Endothelial cell of umbilical vein (primary cell): ENCODE results near the gene SPRED3. TPM values are rescaled to one million over a fixed set of nuclear protein-coding genes. Genes with fewer than 3 reads are reported as not detected.
A peak's percentile ranks its signal among the peaks of the same experiment; 100 is the strongest.

Experiments
- BruUV-seq: library from RNA; stranded (reverse); fragments of 400-500 nt; replicated peaks from 2 replicates; lab custom pipeline; 2021; lab: Mats Ljungman, UMichigan
- CTCF ChIA-PET: fragments of 300-600, 350-600 bp; sonication (Branson Sonifier 250); formaldehyde crosslinking; loops from one replicate; lab custom pipeline; 2021; ENCODE audit warnings: antibody characterized with exemption, inconsistent platforms; lab: Charles Lee
- POLR2A ChIA-PET: fragments of 300-600, 350-600 bp; sonication (Branson Sonifier 250); formaldehyde crosslinking; loops from one replicate; lab custom pipeline; 2021; ENCODE audit warnings: antibody characterized with exemption, inconsistent platforms; lab: Charles Lee
- DNase-seq: peaks from one replicate; pipeline ENCODE4 v3.0.0-alpha.2; 2011; ENCODE audit warnings: low read depth, low spot score
- FAIRE-seq: peaks from 2 replicates; lab custom pipeline; 2011; peaks lifted over from hg19 to GRCh38; lab: Jason Lieb, UNC
- H2AFZ ChIP-seq: 2 replicates; pipeline ENCODE4 v1.6.0; 2012; ENCODE audit warnings: low read depth, low read length, control low read depth, inconsistent platforms
- H3K27ac ChIP-seq: 2 replicates; pipeline ENCODE4 v1.5.1; 2011; ENCODE audit warnings: low read depth, mild to moderate bottlenecking, control low read depth, low read length, moderate library complexity; ENCODE audit not compliant: insufficient read depth
- H3K27me3 ChIP-seq, 2 experiments: 2 replicates each; pipeline versions ENCODE4 v1.6.0 to v1.6.1; 2011; ENCODE audit warnings: low read length in 2 of 2, mixed read lengths in 1 of 2; ENCODE audit not compliant: control insufficient read depth in 2 of 2, insufficient read depth in 2 of 2
- H3K36me3 ChIP-seq, 2 experiments: 2 replicates in 1 of 2; 3 replicates in 1 of 2; pipeline ENCODE4 v1.5.1; 2011; ENCODE audit warnings: low read length in 2 of 2, mild to moderate bottlenecking in 1 of 2, moderate library complexity in 1 of 2; ENCODE audit not compliant: control insufficient read depth in 2 of 2, insufficient read depth in 2 of 2; ENCODE audit errors: extremely low read depth in 1 of 2
- H3K4me1 ChIP-seq: 3 replicates; pipeline ENCODE4 v1.5.1; 2011; ENCODE audit warnings: mild to moderate bottlenecking, low read length; ENCODE audit not compliant: control insufficient read depth, insufficient read depth; ENCODE audit errors: extremely low read depth
- H3K4me2 ChIP-seq: 2 replicates; pipeline ENCODE4 v1.6.1; 2011; ENCODE audit warnings: low read length, control low read depth, mixed read lengths; ENCODE audit not compliant: insufficient read depth
- H3K4me3 ChIP-seq, 3 experiments: fragments of 200-600 bp in 1 of 3; sonication (generic), shearing (Covaris generic) in 1 of 3; replicated peaks in 1 of 3; 2 replicates each; pipeline ENCODE4 v1.5.1; 2011 to 2016; ENCODE audit warnings: control low read depth in 3 of 3, low read length in 3 of 3, mild to moderate bottlenecking in 2 of 3, inconsistent platforms in 1 of 3, low read depth in 1 of 3, moderate library complexity in 1 of 3; ENCODE audit not compliant: insufficient read depth in 1 of 3
- H3K79me2 ChIP-seq: 2 replicates; pipeline ENCODE4 v1.6.0; 2012; ENCODE audit warnings: low read length, inconsistent platforms; ENCODE audit not compliant: control insufficient read depth, insufficient read depth
- H3K9ac ChIP-seq: replicated peaks from 2 replicates; pipeline ENCODE3; 2011; ENCODE audit warnings: low read length, control low read depth; ENCODE audit not compliant: insufficient read depth; ENCODE audit errors: extremely low read depth
- H3K9me1 ChIP-seq: replicated peaks from 3 replicates; pipeline ENCODE4 v1.6.0; 2011; ENCODE audit warnings: mild to moderate bottlenecking, low read length; ENCODE audit not compliant: control insufficient read depth, insufficient read depth; ENCODE audit errors: extremely low read depth
- H3K9me3 ChIP-seq: replicated peaks from 2 replicates; pipeline ENCODE4 v1.5.1; 2012; ENCODE audit warnings: low read length, inconsistent platforms; ENCODE audit not compliant: control insufficient read depth, insufficient read depth
- H4K20me1 ChIP-seq: replicated peaks from 2 replicates; pipeline ENCODE3; 2011; ENCODE audit warnings: mild to moderate bottlenecking, low read length; ENCODE audit not compliant: control insufficient read depth, insufficient read depth; ENCODE audit errors: extremely low read depth
- JUN ChIP-seq: IDR thresholded peaks from 2 replicates; pipeline ENCODE4 v1.6.1; 2011; ENCODE audit warnings: borderline replicate concordance, low read depth; ENCODE audit not compliant: insufficient read length, insufficient read depth
- MYC ChIP-seq: IDR thresholded peaks from one replicate; pipeline ENCODE4 v1.6.1; 2011; ENCODE audit warnings: mild to moderate bottlenecking, low read depth, low read length
- POLR2A ChIP-seq: IDR thresholded peaks from 2 replicates; pipeline ENCODE4 v1.6.1; 2012; ENCODE audit warnings: low read depth, mild to moderate bottlenecking, control low read depth, low read length
- POLR2AphosphoS5 ChIP-seq: IDR thresholded peaks from 2 replicates; pipeline ENCODE4 v1.6.1; 2012; ENCODE audit warnings: low read depth, mild to moderate bottlenecking, control low read depth, low read length, moderate library complexity; ENCODE audit not compliant: insufficient read depth
- dilution Hi-C: fragments of 300-500 bp; cut with MboI; formaldehyde crosslinking; loops from one replicate; pipeline ENCODE4 v1.15.0; 2019; ENCODE audit warnings: low sequenced_read_pairs; ENCODE audit not compliant: extremely low pct_ligation_motif_present
- intact Hi-C: fragments of 100-400 bp; cut with micrococcal nuclease; formaldehyde crosslinking; loops from one replicate; pipeline ENCODE4 v1.10.0; 2022
- polyA plus RNA-seq, 4 experiments: library from polyadenylated mRNA; depleted of rRNA in 3 of 4; stranded (reverse) in 3 of 4; unstranded in 1 of 4; fragments of >200 nt; gene quantifications; 2 replicates each; pipeline versions ENCODE4 v1.2.1 to v1.2.3, GENCODE V29; 2011 to 2012; ENCODE audit warnings: missing spikeins in 1 of 4
- total RNA-seq: library from RNA; stranded (reverse); gene quantifications from 2 replicates; pipeline ENCODE4 v1.2.3, GENCODE V29; 2021

Gene SPRED3
- total and polyA plus RNA-seq, 2 donors (not counting 3 experiments of a cell fraction or from before 2014, with no cell fraction given): 5.7 to 15.7 TPM

GRCh38 chr19:38387550-38388348 lies 748 bp upstream of the SPRED3 start, which contains the start of gene GGN:
GGN (minus strand) TSS chr19:38388034; CDS start chr19:38387261, 773 bp downstream.
- intact Hi-C loops (loop anchor here (1.0 to 5.0 kb wide), 4 partner anchors 13 to 155 kb away; partner anchors contain the start of gene PSMD8), dilution Hi-C loops (no loop called here)
- Histone ChIP-seq H3K9me3 (no peaks in the 10 kb centered on the region), H3K79me2 (peaks cover 18% of the 10 kb centered on the region), H3K9ac (peak within 1 kb of the TSS; percentile 91), H3K27ac (peak within 1 kb of the TSS; percentile 84), H3K4me3 (peak within 1 kb of the TSS; percentile 78 to 96 (median 91)), H3K36me3 (peaks cover 2 to 3% of the 10 kb centered on the region in 2 experiments), H4K20me1 (no peaks in the 10 kb centered on the region), H3K27me3 (no peaks in the 10 kb centered on the region), H3K4me1 (peaks cover 15% of the 10 kb centered on the region), H2AFZ (peak within 1 kb of the TSS; percentile 79), H3K4me2 (peak within 1 kb of the TSS; percentile 87), H3K9me1 (no peaks in the 10 kb centered on the region)
- no TSS peak for BruUV-seq
- FAIRE-seq (peak; percentile 97), DNase-seq (peak; percentile 98)
- TF ChIP-seq POLR2A: peak; percentile 18
- TF ChIP-seq POLR2AphosphoS5: peak; percentile 33
- no peak for TF ChIP-seq JUN
- no peak for TF ChIP-seq MYC
- POLR2A ChIA-PET: interaction anchor here (0.7 to 3.6 kb wide), 4 partner anchors 12 to 237 kb away, joined by 4 to 39 read pairs (median 10); partner anchors contain the start of genes FAM98C and PSMD8
- CTCF ChIA-PET: interaction anchor here (0.7 to 4.7 kb wide), 12 partner anchors 9 to 485 kb away, joined by 3 to 65 read pairs (median 4); partner anchors contain the start of genes CATSPERG, FAM98C and PSMD8
